Esophagus squamous epithelium (tissue), 4 donors: ENCODE measurements around the gene TRIM15.
A peak's percentile ranks its signal among the peaks of the same experiment; 100 is the strongest.

Source experiments
- CTCF ChIP-seq, 6 experiments: fragments of 450-650 bp in 4 of 6; fragments of 200-600 bp in 2 of 6; sonication (generic) in 2 of 6; IDR thresholded peaks; one replicate each; pipeline ENCODE4 v1.5.1; 2016 to 2019; ENCODE audit warnings: antibody characterized with exemption in 6 of 6, mild to moderate bottlenecking in 4 of 6, moderate library complexity in 4 of 6
- POLR2A ChIP-seq, 4 donors: fragments of 450-650 bp; IDR thresholded peaks; one replicate each; pipeline ENCODE4 v1.6.1; 2017; ENCODE audit warnings: antibody characterized with exemption in 4 of 4, mild to moderate bottlenecking in 4 of 4, moderate library complexity in 3 of 4

GRCh38 chr6:30212865-30213666, 49.7 kb downstream of the TRIM15 start, which contains the start of gene TRIM26:
- no peak for TF ChIP-seq CTCF (IDR thresholded peaks at IDR 0.05)
- TF ChIP-seq POLR2A (IDR thresholded peaks at IDR 0.05), result peak; percentile 80 to 99 (median 96)
